Ascending aorta (tissue), 2 donors: ENCODE measurements around the gene SIL1. TPM values are rescaled to one million over a fixed set of nuclear protein-coding genes. Genes with fewer than 3 reads are reported as not detected.

Experiments used
- DNase-seq, 2 donors: peaks; one replicate each; pipeline ENCODE4 v3.0.0-alpha.2; 2019; ENCODE audit warnings: low spot score in 2 of 2
- H3K27ac ChIP-seq, 2 donors: fragments of 200-600 bp; sonication (generic); one replicate each; pipeline ENCODE4 v1.5.1; 2016 to 2017; ENCODE audit warnings: mild to moderate bottlenecking in 1 of 2
- H3K27me3 ChIP-seq: fragments of 200-600 bp; sonication (generic); one replicate; pipeline ENCODE4 v1.5.1; 2017
- H3K36me3 ChIP-seq, 2 donors: fragments of 200-600 bp; sonication (generic); one replicate each; pipeline ENCODE4 v1.5.1; 2016
- H3K4me1 ChIP-seq, 2 donors: fragments of 200-600 bp; sonication (generic); one replicate each; pipeline ENCODE4 v1.5.1; 2016 to 2017; ENCODE audit warnings: mild to moderate bottlenecking in 1 of 2
- H3K4me3 ChIP-seq, 2 donors: fragments of 200-600 bp; sonication (generic); one replicate each; pipeline ENCODE4 v1.5.1; 2016 to 2017; ENCODE audit warnings: mild to moderate bottlenecking in 1 of 2
- H3K9me3 ChIP-seq, 2 donors: fragments of 200-600 bp; sonication (generic); one replicate each; pipeline ENCODE4 v1.5.1; 2016
- CTCF ChIP-seq, 3 experiments: fragments of 200-600 bp in 2 of 3; fragments of 450-650 bp in 1 of 3; sonication (generic) in 2 of 3; IDR thresholded peaks; one replicate each; pipeline ENCODE4 v1.5.1; 2016 to 2019; ENCODE audit warnings: antibody characterized with exemption in 3 of 3, mild to moderate bottlenecking in 1 of 3, moderate library complexity in 1 of 3
- intact Hi-C: fragments of 100-400 bp; cut with DNase I; formaldehyde crosslinking; loops from one replicate; pipeline ENCODE4 v1.15.1; 2023
- total RNA-seq: library from RNA; depleted of rRNA; stranded (reverse); fragments of >200 nt; gene quantifications from one replicate; pipeline ENCODE4 v1.1.0, GENCODE V29; 2016

The SIL1 gene
- total RNA-seq, 1 donor from 2014 or later = 53.4 TPM

- Histone ChIP-seq H3K27me3 (no peaks in the 10 kb centered on the region), H3K36me3 (no peaks in the 10 kb centered on the region), H3K27ac (peak overlapping the region; percentile 69 to 74), H3K4me1 (peaks cover 12 to 43% of the 10 kb centered on the region in 2 donors), H3K4me3 (peak overlapping the region in 1 of 2 donors; percentile 10), H3K9me3 (no peaks in the 10 kb centered on the region)
- no peak for TF ChIP-seq CTCF (IDR thresholded peaks at IDR 0.05)
- DNase-seq = peak in 1 of 2 donors; percentile 71
- intact Hi-C loops = loop anchor here (2.0 kb wide), 2 partner anchors 15 to 33 kb away; no protein-coding TSS in a partner anchor
Observed at GRCh38 chr5:139141446-139142204, 56.5 kb downstream of the SIL1 start.

GRCh38 chr5:139140591-139141071 lies 57.5 kb downstream of the SIL1 start:
- no peak for DNase-seq

GRCh38 chr5:139138809-139139208 lies 59.4 kb downstream of the SIL1 start:
- no peak for TF ChIP-seq CTCF (IDR thresholded peaks at IDR 0.05)
- intact Hi-C loops = loop anchor here (2.0 kb wide), 1 partner anchor 60 kb away; the partner anchor contains the start of gene SIL1
- Histone ChIP-seq H3K4me1 (peaks cover 12 to 48% of the 10 kb centered on the region in 2 donors), H3K36me3 (no peaks in the 10 kb centered on the region), H3K27ac (peak overlapping the region; percentile 69 to 74), H3K27me3 (no peaks in the 10 kb centered on the region), H3K4me3 (no peak overlapping the region), H3K9me3 (no peaks in the 10 kb centered on the region)
- DNase-seq = peak in 1 of 2 donors; percentile 82

More at GRCh38 chr5:139140591-139141071, 57.5 kb downstream of the SIL1 start:
- Histone ChIP-seq H3K4me1 (peaks cover 12 to 43% of the 10 kb centered on the region in 2 donors), H3K36me3 (no peaks in the 10 kb centered on the region), H3K27ac (peak overlapping the region; percentile 69 to 74), H3K4me3 (no peak overlapping the region), H3K27me3 (no peaks in the 10 kb centered on the region), H3K9me3 (no peaks in the 10 kb centered on the region)
- TF ChIP-seq CTCF (IDR thresholded peaks at IDR 0.05) = no peak
- intact Hi-C loops = loop anchor here (2.0 kb wide), 1 partner anchor 14 kb away; no protein-coding TSS in a partner anchor

- H3K4me3 ChIP-seq = no peak overlapping the region
- intact Hi-C loops = loop anchor here (2.0 kb wide), 1 partner anchor 61 kb away; the partner anchor contains the start of gene SIL1
- DNase-seq = no peak
- H3K27ac ChIP-seq = peak overlapping the region; percentile 69 to 74
- no peaks in the 10 kb centered on the region for H3K9me3 ChIP-seq
- TF ChIP-seq CTCF (IDR thresholded peaks at IDR 0.05) = no peak
- H3K4me1 ChIP-seq = peaks cover 12 to 50% of the 10 kb centered on the region in 2 donors
- H3K27me3 ChIP-seq = no peaks in the 10 kb centered on the region
- no peaks in the 10 kb centered on the region for H3K36me3 ChIP-seq
Observed at GRCh38 chr5:139138109-139138508, 60.1 kb downstream of the SIL1 start.

- H3K4me3 ChIP-seq = no peak overlapping the region
- H3K27me3 ChIP-seq = no peaks in the 10 kb centered on the region
- H3K9me3 ChIP-seq = no peaks in the 10 kb centered on the region
- peaks cover 16 to 52% of the 10 kb centered on the region in 2 donors for H3K4me1 ChIP-seq
- H3K36me3 ChIP-seq = no peaks in the 10 kb centered on the region
- H3K27ac ChIP-seq = peak overlapping the region in 1 of 2 donors; percentile 69
- no peak for DNase-seq
- intact Hi-C loops = loop anchor here (2.0 kb wide), 1 partner anchor 61 kb away; the partner anchor contains the start of gene SIL1
- TF ChIP-seq CTCF (IDR thresholded peaks at IDR 0.05) = peak in 1 of 3 experiments; percentile 12
Observed at GRCh38 chr5:139137697-139138096, 60.5 kb downstream of the SIL1 start.
